ENCODE results near the gene COL4A1.

COL4A1 gene

DNA sequence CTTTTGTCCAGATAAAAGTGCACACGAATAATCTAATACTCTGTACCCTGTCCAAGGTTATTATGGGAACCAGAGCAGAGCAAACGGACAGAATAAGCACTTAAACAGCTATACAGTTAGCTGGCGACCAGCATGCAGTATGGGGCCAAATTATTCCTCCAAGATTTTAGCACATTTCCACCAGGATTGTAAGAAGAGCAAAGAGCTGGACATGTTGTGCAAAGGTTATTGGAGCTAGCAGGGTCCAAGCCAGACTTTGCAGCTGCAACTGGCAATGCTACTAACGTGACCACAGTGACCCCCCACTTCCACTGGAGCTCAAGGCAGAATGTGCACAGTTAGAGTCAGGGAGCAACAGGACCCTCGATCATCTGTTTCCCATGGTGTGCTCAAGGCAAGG is 89.9 kb downstream of the COL4A1 start:
- no peak for DNase-seq (ENCODE audit: low spot score)

DNA sequence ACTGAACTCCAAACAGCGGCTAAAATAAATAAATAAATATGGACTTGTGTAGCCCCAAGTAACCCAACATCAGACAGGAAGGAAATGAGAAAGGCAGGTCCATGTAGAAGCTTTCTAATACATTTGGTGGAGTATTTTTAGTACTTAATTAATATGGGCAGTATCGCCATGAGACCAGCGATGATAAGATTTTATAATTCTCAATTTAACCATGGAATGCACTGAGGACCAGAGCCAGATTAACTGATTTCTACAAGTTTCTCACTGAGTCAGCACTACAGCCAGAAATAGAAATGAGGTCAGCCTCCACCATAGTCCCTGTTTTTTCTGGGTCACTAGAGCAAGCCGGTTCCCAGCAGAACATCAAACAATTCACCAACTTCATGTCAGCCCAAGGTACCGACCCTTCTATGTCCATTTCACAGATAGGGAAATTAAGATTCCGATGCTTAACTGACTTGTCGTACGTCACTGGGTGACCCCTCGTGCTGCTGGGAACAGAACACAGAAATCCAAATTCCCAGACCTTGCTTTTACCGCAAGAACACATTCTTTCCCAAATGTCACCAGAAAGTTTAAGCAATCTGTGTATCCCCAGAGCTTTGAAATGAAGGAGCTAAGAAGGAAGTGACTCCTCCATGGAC is 90.4 kb downstream of the COL4A1 start:
- no peak for DNase-seq (ENCODE audit: low spot score)

DNA sequence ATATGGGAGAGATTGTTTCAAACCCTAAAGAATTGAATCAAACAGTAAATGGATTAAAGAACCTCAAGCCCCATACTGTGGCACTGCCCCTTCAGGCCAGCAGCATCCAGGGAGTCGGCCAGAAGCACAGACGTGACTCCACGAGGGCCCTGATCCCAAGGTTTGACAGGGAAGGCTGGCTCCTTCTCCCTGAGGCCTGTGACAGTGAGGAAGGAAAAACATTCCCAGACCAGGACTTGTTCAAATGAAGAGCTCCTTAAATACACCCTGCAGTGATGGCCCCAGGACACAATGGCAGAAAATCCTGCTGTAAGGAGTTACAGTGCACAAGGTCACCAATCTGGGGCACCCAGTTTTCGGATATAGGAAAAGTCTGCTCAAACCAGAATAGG is 91.0 kb downstream of the COL4A1 start:
- no peak for DNase-seq (ENCODE audit: low spot score)

DNA sequence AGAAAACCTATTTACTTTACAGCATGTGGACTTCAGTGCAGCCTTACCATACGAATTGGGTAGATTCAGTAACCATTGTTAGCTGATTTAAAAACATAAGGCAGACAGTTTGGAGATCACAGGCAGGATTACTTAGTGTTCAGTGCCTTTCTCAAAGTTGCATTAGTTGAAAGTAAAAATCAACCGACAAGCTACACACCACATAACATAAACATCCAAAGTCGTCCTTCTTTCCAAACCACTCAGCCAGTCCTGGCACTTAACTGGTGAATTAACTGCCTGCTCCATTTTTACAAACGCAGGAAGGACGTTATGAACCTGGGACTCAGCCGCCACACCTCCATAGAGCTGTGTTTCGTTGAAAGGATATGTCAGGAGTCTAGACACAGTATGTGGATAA is 91.4 kb downstream of the COL4A1 start:
- no peak for DNase-seq (ENCODE audit: low spot score)

DNA sequence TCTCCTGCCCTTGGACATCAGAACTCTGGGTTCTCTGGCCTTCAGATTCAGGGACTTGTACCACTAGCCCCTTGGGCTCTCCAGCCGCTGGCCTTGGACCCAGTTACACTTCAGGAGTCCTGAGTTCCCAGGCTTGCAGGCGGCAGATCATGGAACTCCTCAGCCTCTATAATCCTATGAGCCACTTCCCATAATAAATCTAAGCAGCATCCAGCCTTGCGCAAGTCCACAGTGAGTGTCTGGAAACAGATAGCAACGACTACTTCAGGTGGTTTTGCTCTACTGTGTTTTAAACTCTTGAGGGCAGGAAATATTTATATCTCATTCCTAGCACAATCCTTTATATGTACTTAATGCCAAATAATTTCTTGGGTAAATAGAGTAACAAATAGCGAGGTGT is 92.3 kb downstream of the COL4A1 start:
- no peak for DNase-seq (ENCODE audit: low spot score)

DNA sequence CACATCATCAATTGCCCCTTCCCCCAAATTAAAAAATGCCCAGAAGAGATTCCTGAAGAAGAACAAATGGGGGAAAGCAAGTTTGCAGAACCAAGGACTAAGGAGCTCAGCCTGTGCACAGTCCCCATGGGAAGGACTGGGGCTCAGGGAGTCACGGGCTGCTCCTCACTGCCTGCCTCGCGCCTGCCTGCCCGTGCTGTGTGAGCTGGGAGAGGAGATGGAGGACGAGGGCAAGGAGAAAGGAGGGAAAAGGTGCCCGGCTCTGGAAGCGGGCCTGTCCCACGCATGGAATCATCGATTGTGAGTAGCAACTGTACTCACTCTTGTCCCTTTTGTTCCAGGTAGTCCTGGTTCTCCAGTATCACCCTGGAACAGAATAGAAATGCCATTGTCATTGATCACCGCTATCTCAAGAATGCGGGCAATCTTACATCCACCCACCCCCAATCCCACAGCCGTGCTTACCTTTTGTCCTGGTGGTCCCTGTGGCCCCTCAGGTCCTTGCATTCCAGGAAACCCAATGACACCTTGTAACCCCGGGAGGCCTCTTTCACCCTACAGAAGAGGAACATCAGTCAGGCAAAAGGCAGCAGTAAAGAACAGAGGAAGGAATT is 93.4 kb downstream of the COL4A1 start:
- DNase-seq (ENCODE audit: low spot score) = no peak

DNA sequence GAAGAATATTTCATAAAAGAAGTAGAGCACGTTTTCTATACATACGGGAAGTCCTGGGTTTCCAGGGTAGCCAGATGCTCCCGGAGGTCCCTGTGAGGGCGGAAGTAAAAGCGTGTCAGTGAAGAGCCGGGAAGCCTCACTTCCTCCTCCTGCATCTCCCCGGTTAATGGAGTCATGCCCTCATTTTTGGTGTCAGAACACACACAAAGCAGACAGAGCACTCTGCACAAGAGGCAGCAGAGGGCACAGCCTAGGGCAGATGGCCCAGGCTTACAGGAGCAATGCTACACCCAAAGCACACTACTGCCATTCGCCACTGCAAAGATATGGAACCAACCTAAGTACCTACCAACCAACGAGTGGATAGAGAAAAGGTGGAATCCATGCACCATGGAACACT is 94.4 kb downstream of the COL4A1 start:
- DNase-seq (ENCODE audit: low spot score) = no peak

DNA sequence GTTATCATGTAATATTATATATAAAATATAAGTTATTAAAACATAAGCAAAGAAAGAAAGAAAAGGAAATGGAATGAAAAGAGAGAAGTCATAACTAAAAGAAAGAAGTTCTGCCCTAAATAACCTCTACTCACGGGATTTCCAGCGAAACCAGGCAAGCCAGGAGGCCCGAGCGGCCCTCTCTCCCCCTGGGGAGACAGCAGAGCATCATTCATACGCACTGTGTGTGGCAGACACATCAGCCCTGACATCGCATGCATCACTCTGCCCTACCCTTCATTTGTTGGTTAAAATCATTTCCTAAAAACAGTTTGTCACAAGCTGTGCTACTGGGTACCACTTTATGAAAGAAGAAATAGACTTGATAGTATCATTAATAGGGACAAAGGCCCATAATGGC is 95.2 kb downstream of the COL4A1 start:
- DNase-seq (ENCODE audit: low spot score) = no peak

DNA sequence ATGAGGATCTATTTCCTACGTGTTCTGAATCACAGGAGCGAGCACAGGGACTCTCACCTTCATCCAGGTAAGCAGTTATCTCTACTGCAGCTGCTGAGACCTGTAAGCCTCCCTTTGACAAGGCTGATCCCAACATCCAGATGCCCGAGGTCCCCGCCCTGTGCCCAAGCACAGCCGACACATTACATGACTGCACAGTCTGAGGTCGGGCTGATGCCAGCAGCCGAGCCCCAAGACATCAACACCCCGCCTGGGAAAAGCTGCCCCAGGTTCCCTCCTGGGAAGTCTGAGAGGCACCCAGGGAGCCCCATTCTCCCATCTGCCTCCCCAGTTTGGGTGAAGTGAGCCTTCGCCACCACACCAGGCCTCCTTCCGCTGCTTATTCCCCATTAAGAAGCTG is 95.9 kb downstream of the COL4A1 start:
- no peak for DNase-seq (ENCODE audit: low spot score)

DNA sequence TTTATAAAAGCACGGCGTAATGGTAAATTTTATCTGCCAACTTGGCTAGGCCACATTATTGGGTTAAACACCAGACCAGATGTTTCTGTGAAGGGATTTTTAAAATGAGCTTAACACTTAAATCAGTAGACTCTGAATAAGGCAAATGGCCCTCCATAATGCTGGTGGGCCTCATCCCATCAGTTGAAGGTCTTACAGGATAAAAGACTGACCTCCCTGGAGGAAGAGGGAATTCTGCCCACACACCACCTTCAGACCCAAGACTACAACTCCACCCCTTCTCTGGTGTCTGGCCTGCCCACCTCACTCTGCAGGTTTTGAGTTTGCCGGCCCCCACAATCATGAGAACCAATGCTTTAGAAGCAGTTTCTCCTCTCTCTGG is 96.4 kb downstream of the COL4A1 start:
- DNase-seq (ENCODE audit: low spot score) = no peak

DNA sequence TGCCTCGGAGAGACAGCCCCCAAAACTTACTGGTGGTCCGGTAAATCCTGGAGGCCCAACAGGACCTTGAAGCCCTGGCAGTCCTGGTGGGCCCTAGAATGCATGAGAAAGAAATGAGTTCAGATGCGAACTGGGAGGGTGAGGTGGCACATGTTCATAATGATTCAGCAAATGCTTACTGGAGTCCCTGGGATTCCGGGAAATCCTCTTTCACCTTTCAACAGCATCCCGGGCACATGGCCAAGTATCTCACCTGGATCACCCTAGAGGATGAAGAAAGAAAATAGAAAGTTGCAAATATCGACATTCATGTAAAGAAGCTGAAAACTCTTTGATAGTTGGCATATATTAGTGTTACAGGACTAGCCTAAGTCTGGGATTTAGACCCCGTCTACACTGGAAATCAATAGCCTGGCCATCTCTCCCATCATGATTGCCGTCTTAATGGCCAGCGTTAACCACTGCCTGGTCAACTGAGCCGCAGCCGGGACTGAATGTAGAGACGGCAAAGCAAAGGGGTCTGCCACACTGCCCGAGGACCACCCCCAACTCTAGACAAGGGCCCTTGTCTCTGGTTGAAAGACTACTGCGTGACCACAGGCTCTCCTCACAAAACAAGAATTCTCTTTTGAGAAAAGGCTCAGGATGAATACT is 96.9 kb downstream of the COL4A1 start:
- no peak for DNase-seq (ENCODE audit: low spot score)

DNA sequence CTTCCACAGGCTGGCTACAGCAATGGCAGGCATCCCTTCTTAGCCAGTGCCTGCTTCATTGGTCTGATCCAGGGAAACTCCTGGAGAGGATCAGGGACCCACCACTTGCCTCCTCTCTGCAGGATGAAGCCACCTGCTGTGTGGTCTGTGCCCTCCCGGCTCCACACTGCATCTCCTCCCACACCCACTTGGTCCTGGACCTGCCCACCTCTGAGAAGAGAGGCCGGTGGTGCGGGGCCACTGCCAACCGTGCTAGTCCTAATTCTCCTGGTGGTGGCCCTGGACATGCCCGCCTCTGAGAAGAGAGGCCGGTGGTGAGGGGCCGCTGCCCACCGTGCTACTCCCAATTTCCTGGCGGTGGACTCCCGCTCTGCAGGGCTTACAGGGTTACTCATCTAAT is 98.8 kb downstream of the COL4A1 start:
- no peak for DNase-seq (ENCODE audit: low spot score)

DNA sequence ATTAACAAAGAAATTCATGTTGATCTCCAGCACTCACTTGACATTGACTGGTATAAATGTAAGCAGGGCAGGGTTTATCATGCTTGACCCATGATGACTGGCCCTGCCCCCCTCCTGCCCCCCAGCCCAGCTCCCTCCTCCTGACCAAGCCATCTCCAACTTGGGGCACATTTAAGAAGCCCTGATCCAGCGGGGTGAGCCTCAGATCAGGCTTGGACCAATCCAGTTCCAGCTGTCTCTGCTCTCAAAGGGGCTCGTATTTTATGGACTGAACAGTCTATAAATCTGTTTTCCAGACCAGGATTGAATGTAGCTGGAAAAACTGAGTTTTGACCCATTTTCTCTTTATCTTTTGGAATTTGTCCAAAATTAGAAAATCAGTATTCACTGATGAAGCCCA is 100.0 kb downstream of the COL4A1 start:
- no peak for DNase-seq (ENCODE audit: low spot score)

DNA sequence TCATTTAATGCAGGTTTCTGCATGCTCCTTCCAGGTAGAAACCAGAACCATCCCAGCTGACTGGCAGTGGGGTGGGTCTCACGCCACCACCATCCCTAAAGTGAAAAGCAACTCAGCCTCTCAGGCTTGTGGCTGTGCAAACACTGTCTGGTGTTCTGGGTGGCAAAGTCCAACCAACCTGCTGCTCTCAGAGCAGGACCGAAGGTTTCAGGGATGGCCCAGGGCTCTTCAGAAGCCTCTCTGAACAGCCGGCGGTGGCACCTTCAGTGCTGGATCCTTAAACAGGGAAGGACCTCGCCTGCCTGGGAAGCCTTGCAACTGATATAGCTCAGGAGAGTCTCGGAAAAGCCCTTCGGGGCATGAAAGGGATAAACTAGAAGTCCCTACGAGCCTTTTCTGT is 100.8 kb downstream of the COL4A1 start:
- DNase-seq (ENCODE audit: low spot score) = no peak

DNA sequence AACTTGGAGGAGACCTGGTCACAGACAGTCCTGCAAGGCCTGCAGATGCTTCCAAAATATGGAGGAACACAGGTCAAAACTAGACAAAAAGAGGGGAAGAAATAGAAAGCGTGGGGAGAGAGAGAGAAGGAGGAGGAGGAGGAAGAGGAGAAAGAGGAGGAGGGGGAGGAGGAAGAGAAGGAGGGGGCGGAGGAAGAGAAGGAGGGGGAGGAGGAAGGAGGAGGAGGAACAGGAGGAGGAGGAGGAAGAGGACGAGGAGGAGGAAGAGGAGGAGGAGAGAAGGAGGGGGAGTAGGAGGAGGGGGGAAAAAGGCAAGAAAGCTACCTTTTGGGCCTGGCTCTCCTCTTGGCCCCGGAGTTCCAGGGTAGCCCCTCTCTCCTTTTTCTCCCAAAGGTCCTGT is 105.8 kb downstream of the COL4A1 start:
- no peak for DNase-seq (ENCODE audit: low spot score)

DNA sequence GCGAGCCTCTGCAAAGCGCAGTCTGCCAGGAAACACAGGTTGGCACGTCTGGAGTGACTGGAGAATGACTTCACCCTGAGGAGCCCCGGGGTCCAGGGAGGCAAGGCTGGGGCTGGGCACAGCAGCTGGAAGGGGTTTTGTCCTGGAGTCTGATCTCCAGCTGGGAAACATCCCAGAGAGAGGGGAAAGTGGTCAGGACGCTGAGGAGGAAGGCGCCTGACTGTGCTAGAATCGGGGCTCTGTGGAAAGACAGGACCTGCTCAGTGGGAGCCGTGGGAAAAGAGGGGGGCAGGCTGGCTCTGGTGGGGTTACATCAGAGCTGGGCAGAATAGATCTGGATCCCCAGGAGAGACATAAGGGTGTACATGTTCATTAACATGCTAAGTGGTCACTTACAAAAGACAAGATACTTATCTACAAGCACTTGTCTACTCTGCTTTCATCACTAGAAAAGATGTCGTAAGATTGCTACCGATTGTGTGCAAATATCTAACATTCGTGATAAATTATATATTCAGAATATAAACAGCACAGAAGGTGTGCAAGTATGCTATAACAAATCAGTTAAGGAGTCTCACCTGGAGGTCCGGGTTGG is 106.6 kb downstream of the COL4A1 start:
- DNase-seq (ENCODE audit: low spot score) = no peak

DNA sequence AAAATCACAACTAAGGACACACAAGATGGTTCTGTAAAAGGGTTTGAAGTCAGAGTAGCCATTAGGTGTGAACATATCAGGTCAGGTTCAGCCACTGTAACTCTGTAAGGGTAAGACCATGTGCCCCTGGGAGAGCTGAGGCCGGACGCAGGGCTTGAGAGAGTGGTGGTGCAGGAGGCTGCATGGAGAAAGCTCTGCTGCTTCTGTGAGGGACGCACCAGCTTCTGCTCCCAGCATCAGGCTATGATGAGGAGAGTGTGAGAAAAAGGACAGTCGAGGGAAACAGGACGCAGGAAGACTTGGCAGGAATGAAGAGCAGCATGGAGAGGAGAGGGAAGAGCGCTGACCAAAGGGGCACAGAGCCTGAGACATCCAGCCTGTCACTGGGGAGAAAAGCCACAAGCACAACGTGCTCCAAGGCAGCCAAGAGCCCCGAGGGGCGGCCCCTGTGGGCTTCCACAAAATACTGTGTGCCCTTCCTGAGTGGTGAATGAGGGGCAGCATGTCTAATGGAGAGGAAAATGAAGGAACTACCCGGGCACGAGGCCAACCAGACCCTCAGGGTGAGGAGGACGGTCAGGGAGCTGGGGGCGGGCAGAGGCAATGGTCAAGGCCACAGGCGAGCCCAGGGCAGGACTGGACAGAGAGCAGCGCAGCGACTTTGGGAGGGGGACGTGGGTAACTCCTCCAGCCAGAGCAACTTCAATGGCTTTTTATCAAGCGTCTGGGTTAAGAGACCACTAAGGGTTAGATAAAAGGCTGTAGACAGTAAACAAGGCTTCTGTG is 107.7 kb downstream of the COL4A1 start:
- no peak for DNase-seq (ENCODE audit: low spot score)

DNA sequence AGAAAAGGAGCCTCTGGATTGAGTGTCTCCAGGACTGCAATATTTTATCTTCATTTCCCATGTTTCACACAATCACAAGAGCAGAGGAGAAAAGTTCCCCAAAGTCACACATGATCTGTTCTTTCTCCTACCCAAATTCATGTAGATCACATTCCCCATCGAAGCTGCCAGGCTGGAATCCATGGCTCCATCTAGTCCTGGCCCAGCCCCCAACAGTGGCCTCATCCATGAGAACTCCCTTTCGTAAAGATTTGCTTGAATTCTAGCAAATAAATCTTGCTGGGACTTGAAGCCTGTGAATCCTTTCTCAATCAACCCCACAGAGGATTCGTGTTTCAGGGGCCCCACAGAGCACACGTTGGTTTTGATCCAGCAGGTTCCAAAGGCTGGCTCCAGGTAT is 109.5 kb downstream of the COL4A1 start:
- DNase-seq (ENCODE audit: low spot score) = no peak

DNA sequence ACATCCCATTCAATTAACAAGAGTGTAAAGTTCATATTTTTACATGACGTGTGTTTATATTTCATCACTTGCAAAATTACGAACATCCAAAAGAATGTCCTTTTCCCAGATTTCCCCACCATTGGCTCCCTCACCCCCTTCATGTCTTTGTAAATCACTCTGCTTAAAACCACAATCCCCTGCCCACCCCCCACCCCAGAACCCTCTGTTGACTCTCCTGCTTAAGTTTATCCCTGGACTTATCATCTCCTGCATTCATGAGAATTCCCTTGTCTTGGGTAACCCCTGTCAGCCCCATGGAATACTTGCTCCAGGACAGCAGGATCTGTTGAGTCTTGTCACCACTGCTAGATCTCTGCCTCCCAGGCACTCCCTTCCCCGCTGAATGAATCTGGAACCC is 109.9 kb downstream of the COL4A1 start:
- no peak for DNase-seq (ENCODE audit: low spot score)

DNA sequence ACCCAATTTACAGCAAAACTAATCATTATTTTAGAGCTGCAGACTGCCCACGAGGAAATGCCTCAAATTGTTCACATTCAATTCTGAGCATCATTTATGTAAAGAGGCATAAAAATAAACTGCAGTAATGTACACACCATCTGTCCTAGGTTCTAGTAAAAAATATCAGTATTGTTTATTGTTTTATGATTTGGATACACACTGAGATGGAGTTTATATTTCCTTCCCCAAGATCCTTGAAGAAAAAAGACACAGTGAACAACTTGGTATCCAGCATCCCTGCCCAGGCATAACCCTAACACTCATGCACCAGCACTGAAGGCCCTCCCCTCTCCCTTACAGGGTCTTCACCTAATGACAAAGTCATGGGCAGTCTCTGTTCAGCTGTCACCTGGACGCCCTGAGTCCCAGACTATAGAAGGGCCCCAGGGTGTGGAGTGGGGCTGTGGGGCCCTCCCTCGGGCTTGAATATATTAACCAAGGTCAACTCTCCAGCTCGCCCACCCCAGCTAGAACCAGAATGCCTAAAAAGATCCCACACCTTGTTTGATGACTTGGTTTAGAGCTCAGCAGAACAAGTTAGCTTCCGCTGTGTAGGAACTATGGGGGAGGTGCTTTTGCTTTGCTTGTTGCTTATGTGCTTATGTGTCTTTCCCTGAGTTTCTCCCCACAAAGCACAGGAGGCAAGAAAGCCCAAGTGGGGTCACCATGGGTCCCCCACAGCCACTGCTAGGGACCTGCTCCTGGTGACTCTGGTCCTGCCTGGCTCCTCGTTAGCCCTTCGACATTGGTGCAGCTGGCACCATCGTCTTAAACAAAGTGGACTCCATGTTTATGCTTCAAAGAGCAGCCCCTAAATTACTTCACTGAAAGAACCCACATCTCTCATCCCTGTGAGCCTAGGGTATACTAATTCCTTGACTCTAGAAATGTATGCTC is 111.1 kb downstream of the COL4A1 start:
- DNase-seq (ENCODE audit: low spot score) = no peak

DNA sequence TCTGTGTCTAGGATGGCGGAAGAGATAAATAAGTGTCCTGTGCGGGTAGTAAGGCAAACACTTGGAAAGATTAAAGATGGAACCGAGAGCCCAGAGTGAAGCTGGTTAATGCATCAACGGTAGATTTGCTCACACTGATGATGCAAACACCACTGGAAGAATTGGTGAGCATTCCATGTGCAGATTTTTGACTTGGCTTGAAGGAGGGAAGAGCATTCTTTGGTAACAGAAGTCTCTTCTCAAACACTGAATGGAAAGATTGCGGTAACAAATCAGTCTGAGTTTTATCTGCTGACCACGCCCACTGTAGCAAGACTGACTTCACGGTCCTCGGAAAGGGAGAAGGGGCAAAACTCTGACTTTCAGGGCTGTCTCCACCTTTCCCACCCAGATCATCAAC is 112.5 kb downstream of the COL4A1 start:
- no peak for DNase-seq (ENCODE audit: low spot score)

DNA sequence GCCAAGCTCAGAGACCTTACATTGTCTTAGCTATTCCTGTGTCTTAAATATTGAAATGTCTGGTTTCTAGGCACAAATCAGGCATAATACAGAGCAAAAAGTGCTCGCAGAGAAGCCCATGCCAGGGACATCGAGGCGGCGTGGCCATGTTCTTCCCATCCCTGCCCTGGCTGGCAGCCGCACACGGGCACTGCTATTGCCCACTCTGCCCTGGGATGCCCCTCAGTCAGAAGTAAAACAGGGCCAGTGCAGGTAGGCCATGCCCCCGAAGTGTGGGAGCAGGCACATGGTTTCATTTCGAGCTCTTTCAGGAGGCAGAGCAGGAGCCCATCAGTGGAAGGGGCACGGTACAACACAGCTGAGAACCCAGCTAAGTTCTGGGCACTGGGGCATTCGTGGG is 113.5 kb downstream of the COL4A1 start:
- DNase-seq (ENCODE audit: low spot score) = no peak
